NCI-H748 treated with DMSO at 0.1 percent for 48 hours (cell line): ENCODE measurements around the gene ZNF664.

ENCODE experiments used
- DNase-seq: peaks from one replicate; lab custom pipeline; 2025; lab: John Stamatoyannopoulos, UW

Gene ZNF664

DNA sequence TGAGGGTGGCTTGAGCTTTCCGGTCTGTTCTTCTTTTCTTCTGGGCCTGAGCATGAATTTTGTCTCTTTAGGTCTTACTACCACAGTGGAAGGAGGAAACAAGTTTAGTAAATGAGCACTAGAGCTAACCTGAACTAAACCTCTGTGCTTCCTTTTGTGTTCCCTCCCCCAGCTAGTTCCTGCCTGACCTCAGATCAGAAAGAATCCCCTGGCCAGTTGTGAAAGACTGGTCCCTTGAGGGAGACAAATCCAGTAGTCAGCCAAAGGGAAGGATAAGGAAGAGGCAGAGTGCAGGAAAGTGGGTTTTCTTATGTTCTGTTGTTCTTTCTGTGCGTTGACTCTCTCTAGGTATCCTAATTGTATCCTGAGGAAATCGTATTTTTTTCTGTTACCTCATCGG is 17.5 kb downstream of the ZNF664 start:
- no peak for DNase-seq

DNA sequence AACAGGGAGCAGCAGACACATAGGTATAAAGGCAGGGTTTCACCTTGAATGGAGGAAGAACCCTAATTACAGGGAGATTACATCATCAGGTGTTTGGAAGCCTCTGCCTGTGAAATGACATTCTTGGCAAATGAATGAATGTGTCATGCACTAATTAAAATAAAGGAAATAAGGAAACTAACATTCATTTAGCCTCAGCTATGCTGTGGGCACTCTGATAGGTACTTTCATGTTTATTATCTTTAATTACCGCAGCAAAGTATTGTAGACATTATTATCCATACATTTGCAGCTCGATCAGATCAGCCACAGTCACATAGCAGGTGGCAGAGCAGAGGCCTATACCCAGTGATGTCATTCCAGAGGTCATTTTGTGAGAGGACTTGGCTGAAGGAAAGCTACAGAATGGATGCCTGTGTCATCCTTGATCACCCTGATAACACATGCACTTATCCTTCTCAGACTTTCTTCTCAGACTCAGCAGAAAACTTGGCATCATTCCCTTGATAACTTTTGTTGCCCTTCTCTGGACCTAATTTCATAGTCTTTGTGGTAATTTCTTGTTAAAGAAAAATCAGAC is 18.4 kb downstream of the ZNF664 start:
- no peak for DNase-seq

DNA sequence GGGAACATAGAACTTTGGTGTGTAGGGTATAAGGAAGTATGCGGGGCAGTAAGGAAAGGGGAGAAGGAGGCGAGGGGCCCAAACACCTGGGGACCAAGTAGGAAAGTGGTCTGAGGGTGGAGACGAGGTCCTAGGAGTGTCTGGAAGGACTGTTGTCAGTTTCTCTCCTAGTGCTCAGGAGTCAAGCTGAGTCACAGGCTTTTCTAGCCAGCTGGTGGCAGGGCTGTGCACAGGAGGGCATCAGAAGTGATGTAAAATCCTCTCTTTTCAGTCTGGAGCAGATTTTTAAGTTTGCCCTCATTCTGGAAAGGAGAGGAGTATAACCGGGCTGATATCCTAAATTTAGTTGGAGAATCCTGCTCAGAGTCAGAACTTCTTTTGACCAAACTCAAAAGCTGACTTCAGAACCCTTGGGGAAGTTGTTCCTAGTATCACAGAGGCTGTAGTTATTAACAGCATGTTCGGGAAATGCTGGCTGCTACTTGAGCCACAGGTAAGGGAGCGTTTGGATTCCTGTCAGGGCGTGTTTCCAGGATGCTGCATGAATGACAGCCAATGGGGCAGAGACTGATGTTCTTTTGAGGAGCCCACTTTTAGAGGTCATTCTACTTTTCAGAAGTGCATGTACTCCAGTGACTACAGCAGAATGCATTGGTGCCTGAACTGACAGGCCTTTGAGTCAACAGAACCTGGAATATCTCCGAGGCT is 19.3 kb downstream of the ZNF664 start:
- no peak for DNase-seq

- DNase-seq, result no peak
These were observed 22.2 kb downstream of the ZNF664 start for GRCh38 chr12:123995023-123995748.

DNA sequence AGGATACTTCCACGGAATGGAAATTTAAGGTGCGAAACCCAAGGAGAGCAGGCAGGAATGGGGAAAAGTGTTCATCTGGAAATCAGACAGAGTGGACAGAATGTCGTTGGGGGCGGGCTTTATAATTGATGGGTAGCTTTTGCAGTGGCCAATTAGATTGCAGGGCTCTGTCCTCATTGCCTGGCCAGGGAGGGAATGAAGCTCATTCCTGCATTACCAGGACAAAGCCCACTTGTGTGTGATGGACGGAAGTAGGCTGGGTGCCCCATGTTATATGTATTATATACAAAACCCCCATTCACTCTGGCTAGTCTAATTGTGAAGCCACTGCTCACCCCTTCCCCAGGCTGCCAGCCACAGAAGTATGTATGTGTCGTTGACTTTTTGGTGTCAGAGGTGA is 23.6 kb downstream of the ZNF664 start:
- DNase-seq, result no peak

DNA sequence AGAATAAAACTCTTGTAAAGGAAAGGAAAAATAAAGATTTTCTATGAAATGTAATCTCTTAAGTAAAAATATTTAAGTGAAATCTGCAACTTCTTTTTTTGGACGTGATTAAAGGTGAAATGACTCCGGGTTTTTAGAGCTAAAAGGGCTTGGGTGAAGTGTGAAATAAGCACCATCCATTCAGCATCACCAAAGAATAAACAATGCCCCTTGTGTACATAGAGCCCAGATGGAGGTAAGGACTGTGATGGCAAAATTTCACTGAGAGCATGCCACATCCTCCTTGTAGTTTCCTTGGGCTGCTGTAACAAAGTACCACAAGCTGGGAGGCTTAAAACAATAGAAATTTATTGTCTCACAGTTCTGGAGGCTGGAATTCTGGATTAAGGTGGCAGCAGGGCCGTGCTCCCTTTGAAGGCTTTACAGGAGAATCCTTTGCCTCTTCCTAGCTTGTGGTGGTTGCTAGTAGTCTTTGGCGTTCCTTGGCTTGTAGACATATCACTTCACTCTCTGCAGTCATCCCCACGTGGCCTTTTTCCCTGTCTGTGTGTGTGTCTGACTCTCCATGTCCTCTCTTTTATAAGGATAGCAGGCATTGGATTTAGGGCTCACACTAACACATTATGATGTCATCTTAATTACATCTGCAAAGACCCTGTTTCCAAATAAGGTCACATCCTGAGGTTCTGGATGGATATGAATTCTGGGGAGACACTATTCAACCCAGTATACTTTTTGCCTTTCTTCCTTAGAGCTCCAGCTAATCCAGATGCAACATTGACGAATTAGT is 24.2 kb downstream of the ZNF664 start:
- DNase-seq, result no peak

GRCh38 chr12:123997908-123998307 is 24.9 kb downstream of the ZNF664 start:
- DNase-seq, result no peak

DNA sequence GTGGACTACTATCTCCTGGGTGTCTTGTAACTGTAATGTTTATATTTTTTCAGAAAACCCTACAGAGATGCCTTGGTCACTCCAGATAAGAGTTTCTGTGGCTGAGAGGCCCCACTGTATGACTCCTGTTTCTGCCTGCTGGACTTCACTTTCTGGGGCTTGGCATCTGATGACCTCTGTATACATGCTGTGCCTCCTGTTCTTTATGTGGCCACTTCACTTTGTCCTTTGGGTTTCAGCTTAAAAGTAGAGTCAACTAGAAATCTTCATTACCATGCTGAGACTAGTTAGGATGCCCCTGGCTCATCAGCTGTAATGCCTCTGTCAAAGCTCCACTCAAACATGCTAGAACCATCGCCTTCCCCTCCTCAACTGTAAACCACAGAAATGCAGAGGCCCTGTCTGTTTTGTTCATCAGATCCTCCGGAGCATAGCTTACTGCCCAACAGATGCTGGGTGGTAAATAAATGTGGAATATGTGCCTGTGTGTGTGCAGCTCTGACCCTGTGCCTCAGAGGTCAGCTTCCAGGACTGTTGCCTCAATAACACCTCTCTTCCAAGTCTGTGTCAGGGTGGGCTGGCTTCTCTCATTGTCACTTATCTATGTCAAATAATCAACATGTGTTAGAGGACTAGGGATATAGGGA is 25.5 kb downstream of the ZNF664 start:
- DNase-seq, result no peak

- no peak for DNase-seq
These were observed 26.0 kb downstream of the ZNF664 start for GRCh38 chr12:123998991-123999359.

DNA sequence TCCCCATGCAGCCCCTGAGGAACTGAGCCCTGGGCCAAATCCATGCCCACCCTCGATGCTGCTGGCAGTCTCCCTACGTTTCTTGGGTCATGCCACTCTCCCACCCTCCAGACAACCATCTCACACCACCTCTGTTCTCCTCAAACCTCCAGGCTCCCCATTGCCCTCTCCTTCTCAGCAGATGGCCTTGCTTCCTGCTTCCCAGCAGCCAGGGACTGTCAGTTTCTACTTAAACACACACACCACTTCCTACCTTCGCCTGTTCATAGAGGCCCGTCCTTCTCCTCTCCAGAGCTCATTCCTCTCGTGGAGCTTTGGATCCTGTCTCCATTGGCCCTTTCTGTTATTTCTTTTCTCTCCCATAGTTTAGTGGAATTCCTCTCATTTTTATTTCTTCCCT is 27.1 kb downstream of the ZNF664 start:
- no peak for DNase-seq

DNA sequence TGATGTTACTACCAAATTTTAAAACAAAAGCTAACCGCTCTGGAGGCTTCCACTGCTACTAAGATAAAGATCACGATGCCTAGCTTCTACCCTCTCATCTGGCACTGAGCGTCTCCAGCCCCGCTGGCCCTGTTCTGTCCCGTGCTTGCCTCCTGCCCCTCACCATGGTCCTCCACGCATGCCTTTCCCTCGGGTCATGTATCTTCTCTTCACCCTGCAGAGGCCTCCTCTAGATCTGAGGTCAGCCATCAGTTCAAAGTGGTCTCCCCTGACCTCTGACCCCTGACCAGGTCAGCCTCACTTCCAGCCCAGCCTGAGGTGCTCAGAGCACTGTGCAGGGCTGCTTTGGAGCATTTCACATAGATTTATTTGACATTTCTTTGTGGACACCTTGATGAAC is 28.3 kb downstream of the ZNF664 start:
- DNase-seq, result no peak

DNA sequence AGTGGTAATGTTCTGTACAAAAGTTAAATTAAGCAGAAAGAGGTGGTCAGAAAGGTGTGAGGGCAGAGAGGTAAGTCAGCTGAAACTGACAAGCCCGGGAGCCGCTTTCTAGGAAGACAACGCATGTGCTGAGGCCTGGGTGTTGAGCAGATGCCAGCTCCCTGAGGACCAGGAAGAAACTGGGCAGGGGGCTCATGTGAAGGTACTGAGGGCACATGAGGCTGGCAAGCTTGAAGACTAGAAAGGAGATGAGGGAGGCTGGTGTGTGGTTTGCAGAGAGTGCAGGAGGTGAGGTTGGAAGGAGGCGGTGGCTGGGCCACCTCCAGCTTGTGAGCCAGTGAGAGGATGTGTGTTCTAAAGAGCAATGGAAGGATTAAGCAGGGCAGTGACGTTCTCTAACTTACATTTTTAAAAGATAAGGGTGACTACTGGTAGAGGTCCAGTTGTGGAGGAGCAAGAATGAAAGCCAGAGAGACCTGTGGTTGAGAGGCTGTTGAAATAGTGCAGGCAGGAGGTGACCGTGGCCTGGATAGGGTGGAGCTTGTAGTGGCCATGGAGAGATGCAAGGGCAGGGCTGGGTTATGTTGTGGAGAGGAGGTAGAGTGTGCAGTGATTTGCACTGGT is 29.1 kb downstream of the ZNF664 start:
- DNase-seq, result no peak

DNA sequence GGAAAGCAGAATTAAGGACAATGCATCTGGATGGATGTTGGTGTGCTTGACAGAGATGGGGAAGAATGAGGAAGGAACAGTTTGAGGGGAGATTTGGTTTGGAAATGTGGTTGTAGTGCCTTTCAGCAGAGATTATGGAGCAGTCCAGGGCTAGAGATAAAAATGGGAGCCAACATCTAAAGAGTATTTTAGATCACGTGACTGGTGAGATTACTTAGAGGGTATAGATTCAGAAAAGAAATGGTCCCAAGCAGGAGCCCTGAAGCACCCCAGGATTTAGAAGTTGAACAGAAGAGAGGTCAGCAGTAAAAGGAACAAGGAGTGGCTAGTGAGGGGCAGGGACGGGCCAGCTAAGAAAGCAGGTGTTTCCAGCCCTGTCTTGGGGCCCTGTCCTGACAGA is 29.6 kb downstream of the ZNF664 start:
- no peak for DNase-seq

GRCh38 chr12:124004233-124004875 is 31.3 kb downstream of the ZNF664 start:
- no peak for DNase-seq

GRCh38 chr12:124006085-124006845 is 33.2 kb downstream of the ZNF664 start:
- no peak for DNase-seq

GRCh38 chr12:124006846-124007713 is 34.1 kb downstream of the ZNF664 start:
- no peak for DNase-seq

- DNase-seq, result no peak
These were observed 35.0 kb downstream of the ZNF664 start for GRCh38 chr12:124007826-124008570.

GRCh38 chr12:124008595-124008994 is 35.6 kb downstream of the ZNF664 start:
- no peak for DNase-seq

- DNase-seq, result no peak
These were observed 36.8 kb downstream of the ZNF664 start for GRCh38 chr12:124009781-124010180.
